Endothelial cell of umbilical vein (primary cell): Measurements from ENCODE around the gene SYT2. TPM values are rescaled to one million over a fixed set of nuclear protein-coding genes. Genes with fewer than 3 reads are reported as not detected.

Experiments used
- BruUV-seq: library from RNA; stranded (reverse); fragments of 400-500 nt; replicated peaks from 2 replicates; lab custom pipeline; 2021; lab: Mats Ljungman, UMichigan
- CTCF ChIA-PET: fragments of 300-600, 350-600 bp; sonication (Branson Sonifier 250); formaldehyde crosslinking; loops from one replicate; lab custom pipeline; 2021; ENCODE audit warnings: antibody characterized with exemption, inconsistent platforms; lab: Charles Lee
- POLR2A ChIA-PET: fragments of 300-600, 350-600 bp; sonication (Branson Sonifier 250); formaldehyde crosslinking; loops from one replicate; lab custom pipeline; 2021; ENCODE audit warnings: antibody characterized with exemption, inconsistent platforms; lab: Charles Lee
- DNase-seq: peaks from one replicate; pipeline ENCODE4 v3.0.0-alpha.2; 2011; ENCODE audit warnings: low read depth, low spot score
- FAIRE-seq: peaks from 2 replicates; lab custom pipeline; 2011; peaks lifted over from hg19 to GRCh38; lab: Jason Lieb, UNC
- H2AFZ ChIP-seq: 2 replicates; pipeline ENCODE4 v1.6.0; 2012; ENCODE audit warnings: low read depth, low read length, control low read depth, inconsistent platforms
- H3K27ac ChIP-seq: 2 replicates; pipeline ENCODE4 v1.5.1; 2011; ENCODE audit warnings: low read depth, mild to moderate bottlenecking, control low read depth, low read length, moderate library complexity; ENCODE audit not compliant: insufficient read depth
- H3K27me3 ChIP-seq, 2 experiments: 2 replicates each; pipeline versions ENCODE4 v1.6.0 to v1.6.1; 2011; ENCODE audit warnings: low read length in 2 of 2, mixed read lengths in 1 of 2; ENCODE audit not compliant: control insufficient read depth in 2 of 2, insufficient read depth in 2 of 2
- H3K36me3 ChIP-seq, 2 experiments: 2 replicates in 1 of 2; 3 replicates in 1 of 2; pipeline ENCODE4 v1.5.1; 2011; ENCODE audit warnings: low read length in 2 of 2, mild to moderate bottlenecking in 1 of 2, moderate library complexity in 1 of 2; ENCODE audit not compliant: control insufficient read depth in 2 of 2, insufficient read depth in 2 of 2; ENCODE audit errors: extremely low read depth in 1 of 2
- H3K4me1 ChIP-seq: 3 replicates; pipeline ENCODE4 v1.5.1; 2011; ENCODE audit warnings: mild to moderate bottlenecking, low read length; ENCODE audit not compliant: control insufficient read depth, insufficient read depth; ENCODE audit errors: extremely low read depth
- H3K4me2 ChIP-seq: 2 replicates; pipeline ENCODE4 v1.6.1; 2011; ENCODE audit warnings: low read length, control low read depth, mixed read lengths; ENCODE audit not compliant: insufficient read depth
- H3K4me3 ChIP-seq, 3 experiments: fragments of 200-600 bp in 1 of 3; sonication (generic), shearing (Covaris generic) in 1 of 3; replicated peaks in 1 of 3; 2 replicates each; pipeline ENCODE4 v1.5.1; 2011 to 2016; ENCODE audit warnings: control low read depth in 3 of 3, low read length in 3 of 3, mild to moderate bottlenecking in 2 of 3, inconsistent platforms in 1 of 3, low read depth in 1 of 3, moderate library complexity in 1 of 3; ENCODE audit not compliant: insufficient read depth in 1 of 3
- H3K79me2 ChIP-seq: 2 replicates; pipeline ENCODE4 v1.6.0; 2012; ENCODE audit warnings: low read length, inconsistent platforms; ENCODE audit not compliant: control insufficient read depth, insufficient read depth
- H3K9ac ChIP-seq: replicated peaks from 2 replicates; pipeline ENCODE3; 2011; ENCODE audit warnings: low read length, control low read depth; ENCODE audit not compliant: insufficient read depth; ENCODE audit errors: extremely low read depth
- H3K9me1 ChIP-seq: replicated peaks from 3 replicates; pipeline ENCODE4 v1.6.0; 2011; ENCODE audit warnings: mild to moderate bottlenecking, low read length; ENCODE audit not compliant: control insufficient read depth, insufficient read depth; ENCODE audit errors: extremely low read depth
- H3K9me3 ChIP-seq: replicated peaks from 2 replicates; pipeline ENCODE4 v1.5.1; 2012; ENCODE audit warnings: low read length, inconsistent platforms; ENCODE audit not compliant: control insufficient read depth, insufficient read depth
- H4K20me1 ChIP-seq: replicated peaks from 2 replicates; pipeline ENCODE3; 2011; ENCODE audit warnings: mild to moderate bottlenecking, low read length; ENCODE audit not compliant: control insufficient read depth, insufficient read depth; ENCODE audit errors: extremely low read depth
- EZH2 ChIP-seq: IDR thresholded peaks from 2 replicates; pipeline ENCODE4 v1.6.1; 2012; ENCODE audit warnings: borderline replicate concordance, low read depth, mild to moderate bottlenecking, moderate library complexity, low read length, inconsistent platforms; ENCODE audit not compliant: severe bottlenecking
- FOS ChIP-seq: IDR thresholded peaks from 2 replicates; pipeline ENCODE4 v1.6.1; 2011; ENCODE audit warnings: mild to moderate bottlenecking, low read length, moderate library complexity, borderline replicate concordance; ENCODE audit not compliant: insufficient read depth
- GATA2 ChIP-seq: IDR thresholded peaks from 2 replicates; pipeline ENCODE4 v1.7.0; 2011; ENCODE audit warnings: low read depth, mild to moderate bottlenecking, moderate library complexity, mixed read lengths, low read length; ENCODE audit not compliant: insufficient read length, insufficient read depth
- JUN ChIP-seq: IDR thresholded peaks from 2 replicates; pipeline ENCODE4 v1.6.1; 2011; ENCODE audit warnings: borderline replicate concordance, low read depth; ENCODE audit not compliant: insufficient read length, insufficient read depth
- MYC ChIP-seq: IDR thresholded peaks from one replicate; pipeline ENCODE4 v1.6.1; 2011; ENCODE audit warnings: mild to moderate bottlenecking, low read depth, low read length
- POLR2A ChIP-seq: IDR thresholded peaks from 2 replicates; pipeline ENCODE4 v1.6.1; 2012; ENCODE audit warnings: low read depth, mild to moderate bottlenecking, control low read depth, low read length
- POLR2AphosphoS5 ChIP-seq: IDR thresholded peaks from 2 replicates; pipeline ENCODE4 v1.6.1; 2012; ENCODE audit warnings: low read depth, mild to moderate bottlenecking, control low read depth, low read length, moderate library complexity; ENCODE audit not compliant: insufficient read depth
- dilution Hi-C: fragments of 300-500 bp; cut with MboI; formaldehyde crosslinking; loops from one replicate; pipeline ENCODE4 v1.15.0; 2019; ENCODE audit warnings: low sequenced_read_pairs; ENCODE audit not compliant: extremely low pct_ligation_motif_present
- intact Hi-C: fragments of 100-400 bp; cut with micrococcal nuclease; formaldehyde crosslinking; loops from one replicate; pipeline ENCODE4 v1.10.0; 2022
- polyA plus RNA-seq, 4 experiments: library from polyadenylated mRNA; depleted of rRNA in 3 of 4; stranded (reverse) in 3 of 4; unstranded in 1 of 4; fragments of >200 nt; gene quantifications; 2 replicates each; pipeline versions ENCODE4 v1.2.1 to v1.2.3, GENCODE V29; 2011 to 2012; ENCODE audit warnings: missing spikeins in 1 of 4
- total RNA-seq: library from RNA; stranded (reverse); gene quantifications from 2 replicates; pipeline ENCODE4 v1.2.3, GENCODE V29; 2021
- TF ChIP-seq, protein P1 (sequence below), 2 donors: IDR thresholded peaks; 1 replicate in 1 of 2; 2 replicates in 1 of 2; pipeline ENCODE4 v1.5.1; 2011; ENCODE audit warnings: low read length in 2 of 2, mild to moderate bottlenecking in 2 of 2, moderate library complexity in 2 of 2, control low read depth in 1 of 2, inconsistent platforms in 1 of 2, low read depth in 1 of 2; ENCODE audit not compliant: insufficient read depth in 1 of 2; ENCODE audit errors: extremely low read depth in 1 of 2
- TF ChIP-seq, protein P2 (sequence below): IDR thresholded peaks from 2 replicates; pipeline ENCODE4 v1.6.1; 2011; ENCODE audit not compliant: insufficient read depth, insufficient read length

SYT2 gene
- total and polyA plus RNA-seq, 2 donors (not counting 3 experiments of a cell fraction or from before 2014, with no cell fraction given), result not detected

DNA sequence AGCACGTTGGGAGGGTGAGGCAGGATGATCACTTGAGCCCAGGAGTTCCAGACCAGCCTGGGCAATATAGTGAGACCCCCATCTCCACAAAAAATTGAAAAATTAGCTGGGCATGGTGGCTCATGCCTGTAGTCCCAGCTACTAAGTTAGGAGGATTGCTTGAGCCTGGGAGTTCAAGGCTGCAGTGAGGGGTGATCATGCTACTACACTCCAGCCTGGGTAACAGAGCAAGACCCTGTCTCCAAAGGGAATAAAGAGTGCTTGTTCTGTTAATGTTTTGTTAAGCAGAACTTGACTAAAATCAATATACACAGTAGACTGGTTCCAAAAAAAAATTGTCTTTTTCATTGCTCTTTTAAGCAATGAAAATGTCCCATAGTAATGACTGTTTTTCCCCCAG is 146.4 kb downstream of the SYT2 start:
- Histone ChIP-seq H3K4me2 (no peak overlapping the region), H3K27me3 (no peaks in the 10 kb centered on the region), H4K20me1 (no peaks in the 10 kb centered on the region), H3K79me2 (no peaks in the 10 kb centered on the region), H3K4me1 (no peaks in the 10 kb centered on the region), H2AFZ (no peak overlapping the region), H3K9me3 (no peaks in the 10 kb centered on the region), H3K9me1 (no peaks in the 10 kb centered on the region), H3K27ac (no peak overlapping the region), H3K4me3 (no peak overlapping the region), H3K36me3 (no peaks in the 10 kb centered on the region), H3K9ac (no peak overlapping the region)
- ChIA-PET CTCF (interaction anchor here (3.6 kb wide), 1 partner anchor 8 kb away, joined by 15 read pairs; no protein-coding TSS in a partner anchor), POLR2A (no interaction called here)
- FAIRE-seq (no peak), DNase-seq (no peak)
- BruUV-seq, result no TSS peak
- TF ChIP-seq, protein P1, sequence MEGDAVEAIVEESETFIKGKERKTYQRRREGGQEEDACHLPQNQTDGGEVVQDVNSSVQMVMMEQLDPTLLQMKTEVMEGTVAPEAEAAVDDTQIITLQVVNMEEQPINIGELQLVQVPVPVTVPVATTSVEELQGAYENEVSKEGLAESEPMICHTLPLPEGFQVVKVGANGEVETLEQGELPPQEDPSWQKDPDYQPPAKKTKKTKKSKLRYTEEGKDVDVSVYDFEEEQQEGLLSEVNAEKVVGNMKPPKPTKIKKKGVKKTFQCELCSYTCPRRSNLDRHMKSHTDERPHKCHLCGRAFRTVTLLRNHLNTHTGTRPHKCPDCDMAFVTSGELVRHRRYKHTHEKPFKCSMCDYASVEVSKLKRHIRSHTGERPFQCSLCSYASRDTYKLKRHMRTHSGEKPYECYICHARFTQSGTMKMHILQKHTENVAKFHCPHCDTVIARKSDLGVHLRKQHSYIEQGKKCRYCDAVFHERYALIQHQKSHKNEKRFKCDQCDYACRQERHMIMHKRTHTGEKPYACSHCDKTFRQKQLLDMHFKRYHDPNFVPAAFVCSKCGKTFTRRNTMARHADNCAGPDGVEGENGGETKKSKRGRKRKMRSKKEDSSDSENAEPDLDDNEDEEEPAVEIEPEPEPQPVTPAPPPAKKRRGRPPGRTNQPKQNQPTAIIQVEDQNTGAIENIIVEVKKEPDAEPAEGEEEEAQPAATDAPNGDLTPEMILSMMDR (IDR thresholded peaks at IDR 0.05; ENCODE audit: extremely low read depth in 1 of 2, insufficient read depth in 1 of 2, low read depth in 1 of 2, low read length in 2 of 2), result no peak
- TF ChIP-seq, protein P2, sequence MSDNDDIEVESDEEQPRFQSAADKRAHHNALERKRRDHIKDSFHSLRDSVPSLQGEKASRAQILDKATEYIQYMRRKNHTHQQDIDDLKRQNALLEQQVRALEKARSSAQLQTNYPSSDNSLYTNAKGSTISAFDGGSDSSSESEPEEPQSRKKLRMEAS, result no peak
- TF ChIP-seq GATA2, result no peak
- TF ChIP-seq JUN, result no peak
- TF ChIP-seq MYC, result no peak
- no peak for TF ChIP-seq FOS
- TF ChIP-seq POLR2A, result no peak
- TF ChIP-seq POLR2AphosphoS5, result no peak
- TF ChIP-seq EZH2, result no peak
- intact Hi-C loops (no loop called here), dilution Hi-C loops (no loop called here)
